Smooth muscle cell (in vitro differentiated cells): Measurements from ENCODE around the gene LNX2. TPM values are rescaled to one million over a fixed set of nuclear protein-coding genes. Genes with fewer than 3 reads are reported as not detected.

Experiments used
- DNase-seq: peaks from one replicate; lab custom pipeline; 2025; ENCODE audit not compliant: unreplicated experiment; lab: John Stamatoyannopoulos, UW
- H2AFZ ChIP-seq: fragments of 200-600 bp; sonication (generic); 2 replicates; pipeline ENCODE4 v1.6.0; 2016; ENCODE audit warnings: antibody characterized with exemption, low read depth, mild to moderate bottlenecking
- H3F3A ChIP-seq: fragments of 200-600 bp; sonication (generic); 2 replicates; pipeline ENCODE4 v1.6.0; 2017; ENCODE audit warnings: antibody characterized with exemption, low read depth
- H3K27ac ChIP-seq: fragments of 200-600 bp; sonication (generic); 2 replicates; pipeline ENCODE4 v1.5.1; 2016; ENCODE audit warnings: low read depth, mild to moderate bottlenecking
- H3K27me3 ChIP-seq: fragments of 200-600 bp; sonication (generic); 2 replicates; pipeline ENCODE4 v1.6.1; 2016; ENCODE audit warnings: low read depth, mild to moderate bottlenecking
- H3K36me3 ChIP-seq: fragments of 200-600 bp; sonication (generic); 2 replicates; pipeline ENCODE4 v1.5.1; 2016; ENCODE audit warnings: low read depth
- H3K4me1 ChIP-seq: fragments of 200-600 bp; sonication (generic); 2 replicates; pipeline ENCODE4 v1.5.1; 2016; ENCODE audit warnings: low read depth
- H3K4me2 ChIP-seq: fragments of 200-600 bp; sonication (generic); 2 replicates; pipeline ENCODE4 v1.6.0; 2016; ENCODE audit warnings: mild to moderate bottlenecking
- H3K4me3 ChIP-seq: fragments of 200-600 bp; sonication (generic); 2 replicates; pipeline ENCODE4 v1.5.1; 2016; ENCODE audit warnings: mild to moderate bottlenecking
- H3K79me2 ChIP-seq: fragments of 200-600 bp; sonication (generic); 2 replicates; pipeline ENCODE4 v1.6.0; 2016; ENCODE audit warnings: low read depth, mild to moderate bottlenecking
- H3K9ac ChIP-seq: fragments of 200-600 bp; sonication (generic); 2 replicates; pipeline ENCODE4 v1.6.0; 2016; ENCODE audit warnings: low read depth
- H3K9me3 ChIP-seq: fragments of 200-600 bp; sonication (generic); replicated peaks from 2 replicates; pipeline ENCODE4 v1.5.1; 2016; ENCODE audit warnings: low read depth
- H4K20me1 ChIP-seq: fragments of 200-600 bp; sonication (generic); 2 replicates; pipeline ENCODE4 v1.6.0; 2016; ENCODE audit warnings: low read depth
- CTCF ChIP-seq: fragments of 200-600 bp; sonication (generic); IDR thresholded peaks from 2 replicates; pipeline ENCODE4 v1.5.1; 2017; ENCODE audit warnings: borderline replicate concordance, mild to moderate bottlenecking, antibody characterized with exemption; ENCODE audit not compliant: insufficient read depth, poor library complexity, severe bottlenecking
- WGBS: methylation state at CpG from one replicate; pipeline ENCODE4 v1.1.7; 2016; ENCODE audit warnings: low lambda C conversion rate; 5-methylcytosine and 5-hydroxymethylcytosine counted together
- polyA plus RNA-seq: library from polyadenylated mRNA; unstranded; fragments of >200 nt; fragmentation: Nextera tagmentation; extraction: Ambion mirVana; gene quantifications from 2 replicates; pipeline ENCODE4 v1.2.1, GENCODE V29; 2016
- total RNA-seq: library from RNA; depleted of rRNA; stranded (reverse); fragments of >200 nt; gene quantifications from 2 replicates; pipeline ENCODE4 v1.2.3, GENCODE V29; 2014

Gene LNX2
- total and polyA plus RNA-seq, 2 experiments from 2014 or later, result 5.5 to 7.3 TPM

DNA sequence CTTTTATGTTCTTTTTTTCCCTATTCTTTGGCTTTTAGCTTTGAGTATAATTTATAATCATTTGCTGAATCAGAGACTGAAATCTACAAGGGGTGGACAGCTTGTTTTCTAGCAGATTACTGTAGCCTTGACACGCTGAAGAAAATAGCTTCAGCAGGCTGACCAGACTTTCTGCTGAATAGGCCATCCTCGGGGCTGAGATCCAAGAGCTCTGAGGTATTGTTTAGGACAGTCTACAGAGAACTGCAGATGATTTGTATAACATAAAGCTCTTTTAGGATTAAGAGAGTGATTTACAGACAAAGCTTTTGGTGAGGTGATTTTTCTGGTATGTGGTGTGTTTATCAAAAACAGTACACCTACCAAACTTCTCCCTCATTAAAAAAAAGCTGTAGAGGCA is 18.2 kb upstream of the LNX2 start:
- 64% methylated on average over 2 of the region's 2 CpGs for WGBS
- Histone ChIP-seq H3K9me3 (no peaks in the 10 kb centered on the region), H3K36me3 (no peaks in the 10 kb centered on the region), H3K4me2 (no peak overlapping the region), H3K79me2 (peaks cover 49% of the 10 kb centered on the region), H2AFZ (no peak overlapping the region), H3K4me1 (peaks cover 10% of the 10 kb centered on the region), H3K27me3 (no peaks in the 10 kb centered on the region), H3K4me3 (no peak overlapping the region), H3K9ac (no peak overlapping the region), H3K27ac (peak overlapping the region; percentile 2), H4K20me1 (peaks cover 79% of the 10 kb centered on the region), H3F3A (no peaks in the 10 kb centered on the region)
- no peak for DNase-seq
- TF ChIP-seq CTCF, result no peak

GRCh38 chr13:27638001-27638400 is 17.7 kb upstream of the LNX2 start:
- Histone ChIP-seq H3F3A (no peaks in the 10 kb centered on the region), H3K9ac (no peak overlapping the region), H3K4me3 (no peak overlapping the region), H3K36me3 (no peaks in the 10 kb centered on the region), H3K27ac (peak overlapping the region; percentile 2), H3K27me3 (no peaks in the 10 kb centered on the region), H3K4me1 (peaks cover 10% of the 10 kb centered on the region), H3K79me2 (peaks cover 48% of the 10 kb centered on the region), H2AFZ (no peak overlapping the region), H3K9me3 (no peaks in the 10 kb centered on the region), H4K20me1 (peaks cover 79% of the 10 kb centered on the region), H3K4me2 (no peak overlapping the region)
- WGBS, result 85% methylated on average over 1 of the region's 1 CpG
- no peak for DNase-seq
- TF ChIP-seq CTCF, result no peak

DNA sequence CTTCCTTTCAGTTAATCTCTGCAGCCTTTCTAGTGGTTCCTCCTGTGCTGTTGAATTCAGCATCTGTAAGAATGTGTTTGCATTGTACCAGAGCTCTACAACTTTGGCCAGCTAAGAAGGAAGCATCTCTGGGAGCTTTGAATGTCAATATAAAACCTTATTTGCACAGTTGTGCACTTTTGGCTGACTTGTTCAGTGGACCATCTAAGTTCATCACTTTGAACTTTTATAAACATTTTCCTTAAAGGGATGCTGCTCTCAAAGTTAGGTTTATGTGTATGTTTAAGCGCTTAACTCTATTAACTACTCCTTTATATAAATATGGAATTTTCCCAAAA is 16.9 kb upstream of the LNX2 start:
- H3K9ac ChIP-seq, result no peak overlapping the region
- H3K79me2 ChIP-seq, result peaks cover 46% of the 10 kb centered on the region
- WGBS, result 94% methylated on average over 1 of the region's 1 CpG
- no peaks in the 10 kb centered on the region for H3F3A ChIP-seq
- peaks cover 10% of the 10 kb centered on the region for H3K4me1 ChIP-seq
- H3K27ac ChIP-seq, result no peak overlapping the region
- no peaks in the 10 kb centered on the region for H3K9me3 ChIP-seq
- H3K4me2 ChIP-seq, result no peak overlapping the region
- H3K4me3 ChIP-seq, result no peak overlapping the region
- no peak for DNase-seq
- no peak overlapping the region for H2AFZ ChIP-seq
- peaks cover 75% of the 10 kb centered on the region for H4K20me1 ChIP-seq
- no peak for TF ChIP-seq CTCF
- no peaks in the 10 kb centered on the region for H3K27me3 ChIP-seq
- no peaks in the 10 kb centered on the region for H3K36me3 ChIP-seq

DNA sequence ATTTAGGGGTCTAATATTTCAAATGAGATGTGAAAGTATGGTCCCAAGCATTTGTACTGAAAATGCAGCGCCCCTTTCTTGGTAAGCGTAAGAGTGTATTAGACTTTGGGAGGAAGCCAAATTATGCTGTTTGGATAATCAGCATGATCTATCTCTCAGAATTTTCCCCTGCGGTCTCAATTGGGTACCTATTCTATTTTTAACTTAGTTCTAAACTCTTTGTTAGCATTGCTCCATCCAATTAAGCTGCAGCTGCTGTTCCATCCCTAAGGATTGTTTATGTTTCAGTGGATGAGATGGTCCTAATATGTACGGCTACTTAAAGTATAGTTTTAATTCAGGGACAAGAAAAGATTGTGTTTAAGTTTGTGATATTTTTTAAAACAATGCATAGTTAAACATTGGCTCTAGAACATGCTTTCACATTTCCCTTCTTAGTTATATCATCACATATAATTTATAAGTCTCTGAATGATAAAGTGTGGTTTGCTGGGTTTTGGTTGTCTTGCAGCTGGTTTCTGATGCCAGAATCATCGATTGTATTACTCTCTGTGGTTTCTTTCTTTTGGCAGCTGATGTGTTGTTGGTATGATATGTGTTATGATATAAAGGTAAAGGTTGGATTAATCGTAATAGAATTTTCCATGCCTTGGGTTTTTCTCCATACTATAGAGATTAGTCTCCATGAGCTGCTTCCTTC is 16.4 kb upstream of the LNX2 start:
- no peaks in the 10 kb centered on the region for H3F3A ChIP-seq
- no peak overlapping the region for H3K4me3 ChIP-seq
- H2AFZ ChIP-seq, result no peak overlapping the region
- H3K9me3 ChIP-seq, result no peaks in the 10 kb centered on the region
- DNase-seq, result no peak
- peaks cover 70% of the 10 kb centered on the region for H4K20me1 ChIP-seq
- no peak overlapping the region for H3K27ac ChIP-seq
- 96% methylated on average over 6 of the region's 6 CpGs for WGBS
- H3K9ac ChIP-seq, result no peak overlapping the region
- no peak for TF ChIP-seq CTCF
- peaks cover 10% of the 10 kb centered on the region for H3K4me1 ChIP-seq
- H3K27me3 ChIP-seq, result no peaks in the 10 kb centered on the region
- H3K36me3 ChIP-seq, result no peaks in the 10 kb centered on the region
- H3K4me2 ChIP-seq, result no peak overlapping the region
- H3K79me2 ChIP-seq, result peaks cover 46% of the 10 kb centered on the region
